Erythroblast (primary cell): Measurements from ENCODE around the gene SOX21.

Source experiments
- DNase-seq, 2 experiments: peaks; one replicate each; lab custom pipeline; 2025; lab: John Stamatoyannopoulos, UW
- GATA1 ChIP-seq: IDR thresholded peaks from 2 replicates; pipeline ENCODE4 v1.6.1; 2011; ENCODE audit warnings: low read depth, mild to moderate bottlenecking, control low read depth, low read length, moderate library complexity
- POLR2A ChIP-seq: IDR thresholded peaks from 2 replicates; pipeline ENCODE4 v1.6.1; 2011; ENCODE audit warnings: mild to moderate bottlenecking, low read length

Gene SOX21

DNA sequence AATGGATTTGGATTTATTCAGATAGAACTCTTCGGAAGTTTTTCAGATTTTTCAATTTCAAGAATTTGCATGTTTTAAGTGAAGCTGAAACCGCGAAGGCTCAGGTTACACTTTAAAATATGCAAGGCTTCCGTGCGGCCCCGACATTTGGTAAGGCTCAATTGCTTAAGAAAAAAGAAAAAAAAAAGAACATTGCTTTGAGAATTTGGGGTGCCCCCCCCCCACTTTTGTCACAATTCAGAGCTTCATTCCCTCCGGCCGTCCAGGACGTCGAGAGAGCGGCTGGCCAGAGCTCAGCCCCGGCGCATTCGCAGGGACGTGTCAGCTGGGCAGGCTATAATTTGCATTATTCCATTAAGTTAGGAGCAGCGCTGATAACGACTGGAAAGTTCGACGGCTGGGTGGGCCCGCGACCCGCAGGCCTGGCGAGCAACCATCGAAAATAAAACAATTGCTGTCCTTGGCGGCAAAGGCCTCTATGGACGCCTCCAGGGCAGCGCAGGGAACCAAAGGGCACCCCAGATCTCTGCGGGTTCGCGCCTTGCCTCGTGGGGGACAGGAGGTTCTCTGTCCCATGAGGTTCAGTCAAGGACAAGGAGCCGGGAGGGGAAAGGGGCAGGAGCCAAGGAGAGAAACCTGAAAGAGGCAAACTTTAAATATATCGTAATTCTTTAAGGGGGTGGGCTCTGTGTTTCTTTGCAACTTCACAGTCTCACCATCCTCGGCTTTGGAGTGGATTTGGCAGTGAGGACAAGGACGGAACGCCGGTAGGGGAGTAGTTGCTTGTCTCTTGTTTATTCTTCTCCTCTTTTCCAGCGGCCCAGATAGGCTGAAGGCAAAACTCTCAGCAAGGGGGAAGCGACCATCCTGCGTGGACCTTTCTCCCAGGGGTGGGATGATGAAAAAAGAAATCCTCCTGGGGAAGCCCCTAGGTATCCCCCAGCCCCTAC lies 7.0 kb downstream of the SOX21 start:
- TF ChIP-seq GATA1 = no peak
- no peak for TF ChIP-seq POLR2A

DNA sequence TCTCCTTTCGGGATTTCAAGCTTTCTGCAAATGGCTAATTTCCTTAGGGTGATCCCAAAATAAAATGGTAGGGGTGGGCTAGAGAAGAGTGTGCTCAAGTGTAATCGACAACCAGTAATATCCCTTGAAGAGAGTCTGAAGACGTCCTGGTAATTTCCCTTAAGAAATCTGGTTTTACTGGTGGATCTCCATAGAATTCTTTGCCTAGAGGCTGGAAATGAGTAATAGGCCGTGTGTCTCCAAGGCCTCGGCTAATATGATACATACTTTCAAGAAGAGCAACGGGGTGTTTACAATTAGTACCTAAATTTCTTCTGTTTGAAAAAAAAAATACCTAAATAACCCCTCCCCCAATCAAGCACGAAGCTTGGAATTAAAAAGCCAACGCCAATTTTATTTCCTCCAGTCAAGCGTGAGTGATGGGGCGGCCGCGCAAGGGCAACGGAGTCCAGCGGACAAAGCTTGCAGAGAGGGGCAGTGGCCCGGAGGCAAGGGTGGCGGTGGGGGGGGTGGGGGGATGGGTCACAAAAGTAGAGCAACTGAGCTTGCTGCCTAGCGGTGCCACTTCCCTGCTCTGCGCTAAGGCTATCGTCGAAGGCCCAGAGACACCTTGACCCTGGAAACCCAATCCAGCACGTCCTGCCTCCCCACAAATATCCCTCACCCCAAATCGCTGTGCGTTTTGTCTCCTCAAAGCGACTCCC lies 7.8 kb downstream of the SOX21 start:
- TF ChIP-seq GATA1 (no peak), POLR2A (no peak)
- no peak for DNase-seq

More for the DNA sequence above, 7.0 kb downstream of the SOX21 start:
- peak; percentile 15 to 18 for DNase-seq

DNA sequence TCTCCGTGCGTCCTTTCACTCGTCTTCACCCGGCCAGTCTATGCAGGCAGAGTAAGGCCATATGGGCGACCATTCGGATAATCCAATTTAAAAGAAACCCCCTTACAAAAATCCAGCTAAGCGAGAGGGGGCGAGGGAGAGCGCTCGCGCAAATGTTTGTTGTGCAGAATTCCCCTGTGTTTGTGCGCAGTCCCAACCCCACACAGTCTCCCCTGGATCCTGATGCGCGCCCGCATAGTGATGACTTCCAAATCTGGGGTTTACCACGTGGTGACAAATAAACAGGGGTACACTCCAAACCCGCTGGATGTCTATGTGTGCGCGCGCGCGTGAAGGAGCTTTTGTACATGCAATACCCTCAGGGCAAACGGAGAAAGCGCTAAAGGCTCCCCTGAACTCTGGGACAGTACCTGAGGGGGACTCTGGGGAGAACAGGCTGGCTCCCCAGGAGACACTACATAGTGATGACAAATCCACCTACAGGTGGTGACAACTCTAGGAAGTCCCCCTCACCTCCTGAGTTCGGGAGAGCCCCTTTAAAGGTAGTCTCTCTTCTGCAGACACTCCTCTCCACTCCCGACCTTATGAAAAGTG lies 8.5 kb downstream of the SOX21 start:
- DNase-seq = no peak
- TF ChIP-seq GATA1 = no peak
- TF ChIP-seq POLR2A = no peak

DNA sequence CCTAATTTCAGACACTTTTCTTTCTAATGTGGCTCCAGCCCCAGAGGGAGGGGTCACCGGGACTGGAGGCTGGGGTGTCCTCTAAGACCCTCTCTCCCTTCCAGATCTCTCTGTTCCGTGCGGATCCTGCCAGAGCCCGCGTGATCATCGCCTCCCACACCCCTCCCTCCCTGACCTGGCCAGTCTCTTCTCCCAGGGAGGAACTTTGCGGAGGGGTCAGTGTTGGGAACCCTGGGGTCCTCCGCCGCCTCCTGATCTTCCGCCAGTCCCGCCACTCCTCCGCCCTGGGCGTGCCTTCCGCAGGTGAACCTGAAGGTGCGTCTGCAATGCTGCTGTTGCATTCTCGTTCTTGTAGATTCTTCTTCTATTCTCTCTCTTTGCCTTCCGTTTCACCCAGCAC lies 9.1 kb downstream of the SOX21 start:
- TF ChIP-seq GATA1 = no peak
- no peak for TF ChIP-seq POLR2A
- no peak for DNase-seq

- TF ChIP-seq POLR2A (no peak), GATA1 (no peak)
- DNase-seq = no peak
Observed at GRCh38 chr13:94702181-94703041, 9.9 kb downstream of the SOX21 start.

- DNase-seq = no peak
- TF ChIP-seq GATA1 = no peak
- TF ChIP-seq POLR2A = no peak
Observed at GRCh38 chr13:94701313-94702180, 10.8 kb downstream of the SOX21 start.

GRCh38 chr13:94700536-94700935 lies 11.8 kb downstream of the SOX21 start:
- no peak for TF ChIP-seq GATA1
- no peak for TF ChIP-seq POLR2A
- DNase-seq = no peak

GRCh38 chr13:94700051-94700535 lies 12.3 kb downstream of the SOX21 start:
- DNase-seq = no peak
- TF ChIP-seq POLR2A = no peak
- TF ChIP-seq GATA1 = no peak

DNA sequence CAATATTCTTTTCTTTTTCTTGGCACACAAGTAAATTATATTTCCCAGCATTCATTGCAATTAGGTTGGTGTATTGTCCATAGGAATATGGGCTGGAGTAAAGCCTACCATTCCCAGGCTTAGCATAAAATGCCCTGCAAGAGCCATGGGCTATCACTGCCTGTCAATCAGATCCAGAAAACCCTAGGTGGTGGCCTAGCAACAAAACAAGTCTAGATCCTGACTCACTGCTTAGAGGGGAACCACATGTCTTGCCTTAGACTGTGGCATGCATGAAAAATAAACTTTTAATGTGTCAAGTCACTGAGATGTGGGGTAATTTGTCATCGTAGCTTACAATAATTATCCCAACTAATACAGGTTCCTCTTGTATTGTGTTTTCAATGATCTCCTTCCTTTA lies 16.2 kb downstream of the SOX21 start:
- TF ChIP-seq POLR2A = no peak
- TF ChIP-seq GATA1 = no peak
- DNase-seq = no peak

GRCh38 chr13:94692030-94692429 lies 20.3 kb downstream of the SOX21 start:
- no peak for DNase-seq
- no peak for TF ChIP-seq POLR2A
- no peak for TF ChIP-seq GATA1

DNA sequence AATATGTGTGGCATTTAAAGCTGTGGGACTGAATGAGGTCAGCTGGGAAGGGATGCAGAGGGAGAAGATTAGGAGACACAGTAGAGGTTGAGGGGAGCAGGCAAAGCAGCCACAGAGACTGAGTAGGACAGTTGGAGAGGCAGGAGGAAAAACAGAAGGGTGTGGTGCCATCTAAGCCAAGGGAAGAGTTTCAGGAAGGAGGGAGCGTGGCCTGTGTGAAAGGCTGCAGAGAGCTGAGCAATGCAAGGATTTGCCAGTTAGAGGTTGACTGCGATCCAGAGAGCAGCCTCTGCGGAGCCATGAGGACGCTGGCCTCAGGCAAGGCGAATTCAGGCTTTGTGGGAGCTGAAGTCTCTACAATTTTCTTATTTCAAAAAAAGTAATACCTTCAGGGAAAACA lies 28.9 kb downstream of the SOX21 start:
- DNase-seq = no peak
- TF ChIP-seq POLR2A (no peak), GATA1 (no peak)

- TF ChIP-seq POLR2A (no peak), GATA1 (no peak)
- no peak for DNase-seq
Observed at GRCh38 chr13:94682229-94682628, 30.1 kb downstream of the SOX21 start.

DNA sequence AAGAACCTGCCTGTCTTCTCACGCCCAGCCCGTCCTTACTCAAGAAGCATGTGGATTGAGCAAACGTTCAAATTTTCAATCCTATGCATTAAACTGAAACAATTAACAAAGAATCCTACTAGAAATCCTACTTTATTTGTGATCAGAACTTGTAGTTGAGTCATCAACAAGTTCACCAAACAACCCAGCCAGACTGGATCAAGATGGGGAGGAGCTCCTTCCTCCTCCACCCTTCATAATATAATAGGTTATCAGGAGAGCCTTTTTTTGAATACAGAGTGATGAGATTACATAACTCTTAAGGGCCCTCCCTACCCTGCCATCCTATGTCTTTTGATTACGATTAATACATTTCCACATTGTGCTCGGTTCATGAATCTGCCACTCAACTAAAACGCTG lies 32.7 kb downstream of the SOX21 start:
- TF ChIP-seq POLR2A (no peak), GATA1 (no peak)
- DNase-seq = no peak
